Measurements from ENCODE around the gene NUDCD3. TPM values are rescaled to one million over a fixed set of nuclear protein-coding genes. Genes with fewer than 3 reads are reported as not detected.
A peak's percentile ranks its signal among the peaks of the same experiment; 100 is the strongest.

The NUDCD3 gene
- total RNA-seq, 1 donor from 2014 or later: 97.5 TPM

- H3K4me3 Mint-ChIP-seq (ENCODE audit: unreplicated experiment): no peak overlapping the region
- no peak for TF ChIP-seq CTCF (IDR thresholded peaks at IDR 0.05; ENCODE audit: unreplicated experiment)
- no peaks in the 10 kb centered on the region for H3K9me3 Mint-ChIP-seq (ENCODE audit: unreplicated experiment)
- no peak for DNase-seq (ENCODE audit: low spot score)
- no peak overlapping the region for H3K27ac Mint-ChIP-seq (ENCODE audit: unreplicated experiment)
- no peaks in the 10 kb centered on the region for H3K27me3 Mint-ChIP-seq (ENCODE audit: unreplicated experiment)
- H3K4me1 Mint-ChIP-seq (ENCODE audit: unreplicated experiment): peaks cover 4% of the 10 kb centered on the region
- H3K36me3 Mint-ChIP-seq (ENCODE audit: low read depth, unreplicated experiment): peaks cover 9% of the 10 kb centered on the region
Measured at GRCh38 chr7:44467217-44467548, 23.3 kb downstream of the NUDCD3 start.

- Mint-ChIP-seq H3K27ac (ENCODE audit: unreplicated experiment) (no peak overlapping the region), H3K27me3 (ENCODE audit: unreplicated experiment) (no peaks in the 10 kb centered on the region), H3K36me3 (ENCODE audit: low read depth, unreplicated experiment) (peaks cover 9% of the 10 kb centered on the region), H3K9me3 (ENCODE audit: unreplicated experiment) (no peaks in the 10 kb centered on the region), H3K4me3 (ENCODE audit: unreplicated experiment) (no peak overlapping the region), H3K4me1 (ENCODE audit: unreplicated experiment) (peaks cover 8% of the 10 kb centered on the region)
- no peak for TF ChIP-seq CTCF (IDR thresholded peaks at IDR 0.05; ENCODE audit: unreplicated experiment)
- no peak for DNase-seq (ENCODE audit: low spot score)
Measured at GRCh38 chr7:44466300-44467216, 23.9 kb downstream of the NUDCD3 start.

- peaks cover 9% of the 10 kb centered on the region for H3K36me3 Mint-ChIP-seq (ENCODE audit: low read depth, unreplicated experiment)
- no peaks in the 10 kb centered on the region for H3K27me3 Mint-ChIP-seq (ENCODE audit: unreplicated experiment)
- no peak for TF ChIP-seq CTCF (IDR thresholded peaks at IDR 0.05; ENCODE audit: unreplicated experiment)
- no peak for DNase-seq (ENCODE audit: low spot score)
- no peak overlapping the region for H3K27ac Mint-ChIP-seq (ENCODE audit: unreplicated experiment)
- no peak overlapping the region for H3K4me3 Mint-ChIP-seq (ENCODE audit: unreplicated experiment)
- H3K9me3 Mint-ChIP-seq (ENCODE audit: unreplicated experiment): no peaks in the 10 kb centered on the region
- H3K4me1 Mint-ChIP-seq (ENCODE audit: unreplicated experiment): peaks cover 17% of the 10 kb centered on the region
Measured at GRCh38 chr7:44465490-44465889, 25.0 kb downstream of the NUDCD3 start.

- no peak for DNase-seq (ENCODE audit: low spot score)
- Mint-ChIP-seq H3K4me3 (ENCODE audit: unreplicated experiment) (no peak overlapping the region), H3K36me3 (ENCODE audit: low read depth, unreplicated experiment) (peaks cover 13% of the 10 kb centered on the region)
Measured at GRCh38 chr7:44463169-44463808, 27.2 kb downstream of the NUDCD3 start.

More at GRCh38 chr7:44463169-44463808, 27.2 kb downstream of the NUDCD3 start:
- Mint-ChIP-seq H3K27me3 (ENCODE audit: unreplicated experiment) (no peaks in the 10 kb centered on the region), H3K27ac (ENCODE audit: unreplicated experiment) (no peak overlapping the region), H3K9me3 (ENCODE audit: unreplicated experiment) (no peaks in the 10 kb centered on the region), H3K4me1 (ENCODE audit: unreplicated experiment) (peaks cover 17% of the 10 kb centered on the region)
- TF ChIP-seq CTCF (IDR thresholded peaks at IDR 0.05; ENCODE audit: unreplicated experiment): peak; percentile 64
